Measurements from ENCODE around the gene TMEM74B.
"Not testable (repeated sequence)": the region's sequence is repeated elsewhere in the genome, so short reads cannot be mapped to it uniquely, and the experiment has no call there.

Gene TMEM74B

GRCh38 chr20:1160991-1161390 lies 23.8 kb downstream of the TMEM74B start:
- Histone ChIP-seq H3K4me1 (ENCODE audit: control insufficient read depth, insufficient read depth, low read length) (no peaks in the 10 kb centered on the region), H3K4me3 (ENCODE audit: low read length in 2 of 2) (no peak overlapping the region), H3K36me3 (ENCODE audit: control insufficient read depth in 2 of 2, insufficient read depth in 2 of 2, low read length in 2 of 2) (peaks cover 41 to 49% of the 10 kb centered on the region in 2 donors), H3K9ac (ENCODE audit: low read length in 2 of 2) (no peak overlapping the region), H3K27ac (ENCODE audit: low read length) (no peak overlapping the region), H3K9me3 (ENCODE audit: control insufficient read depth in 2 of 2, low read length in 2 of 2) (no peaks in the 10 kb centered on the region), H3K27me3 (ENCODE audit: control insufficient read depth in 1 of 2, insufficient read depth in 2 of 2, low read length in 2 of 2) (no peaks in the 10 kb centered on the region)

- Histone ChIP-seq H3K9ac (ENCODE audit: low read length in 2 of 2) (no peak overlapping the region), H3K4me3 (ENCODE audit: low read length in 2 of 2) (no peak overlapping the region), H3K36me3 (ENCODE audit: control insufficient read depth in 2 of 2, insufficient read depth in 2 of 2, low read length in 2 of 2) (peaks cover 38 to 45% of the 10 kb centered on the region in 2 donors), H3K4me1 (ENCODE audit: control insufficient read depth, insufficient read depth, low read length) (no peaks in the 10 kb centered on the region), H3K9me3 (ENCODE audit: control insufficient read depth in 2 of 2, low read length in 2 of 2) (no peaks in the 10 kb centered on the region), H3K27me3 (ENCODE audit: control insufficient read depth in 1 of 2, insufficient read depth in 2 of 2, low read length in 2 of 2) (no peaks in the 10 kb centered on the region), H3K27ac (ENCODE audit: low read length) (no peak overlapping the region)
These were observed 24.3 kb downstream of the TMEM74B start for GRCh38 chr20:1160496-1160895.

- Histone ChIP-seq H3K9ac (ENCODE audit: low read length in 2 of 2) (no peak overlapping the region), H3K36me3 (ENCODE audit: control insufficient read depth in 2 of 2, insufficient read depth in 2 of 2, low read length in 2 of 2) (peaks cover 19 to 32% of the 10 kb centered on the region in 2 donors), H3K4me1 (ENCODE audit: control insufficient read depth, insufficient read depth, low read length) (no peaks in the 10 kb centered on the region), H3K9me3 (ENCODE audit: control insufficient read depth in 2 of 2, low read length in 2 of 2) (no peaks in the 10 kb centered on the region), H3K4me3 (ENCODE audit: low read length in 2 of 2) (no peak overlapping the region), H3K27ac (ENCODE audit: low read length) (no peak overlapping the region), H3K27me3 (ENCODE audit: control insufficient read depth in 1 of 2, insufficient read depth in 2 of 2, low read length in 2 of 2) (no peaks in the 10 kb centered on the region)
These were observed 29.4 kb downstream of the TMEM74B start for GRCh38 chr20:1155342-1155741.

DNA sequence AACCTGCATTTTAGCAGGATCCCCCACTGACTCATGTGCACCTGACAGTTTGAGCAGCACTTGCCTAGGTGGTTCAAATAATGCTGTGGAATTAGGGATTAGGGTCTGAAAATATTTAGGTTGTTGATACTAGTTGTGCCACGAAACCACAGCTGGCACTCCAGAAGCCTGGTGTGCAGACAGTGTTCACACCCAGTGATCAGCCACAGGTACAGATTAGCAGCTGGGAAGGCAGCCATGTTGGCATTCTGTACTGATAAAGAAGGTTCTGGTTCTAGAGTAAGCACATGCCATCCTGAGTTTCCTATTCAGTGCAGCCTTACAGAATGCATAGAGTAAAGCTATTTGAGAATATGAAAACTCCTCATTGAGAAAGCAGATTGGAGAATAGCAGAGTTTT lies 30.1 kb downstream of the TMEM74B start:
- no peak overlapping the region for H3K27ac ChIP-seq (ENCODE audit: low read length)
- no peaks in the 10 kb centered on the region for H3K27me3 ChIP-seq (ENCODE audit: control insufficient read depth in 1 of 2, insufficient read depth in 2 of 2, low read length in 2 of 2)
- H3K9me3 ChIP-seq (ENCODE audit: control insufficient read depth in 2 of 2, low read length in 2 of 2) = no peaks in the 10 kb centered on the region
- H3K36me3 ChIP-seq (ENCODE audit: control insufficient read depth in 2 of 2, insufficient read depth in 2 of 2, low read length in 2 of 2) = peaks cover 21 to 29% of the 10 kb centered on the region in 2 donors
- no peaks in the 10 kb centered on the region for H3K4me1 ChIP-seq (ENCODE audit: control insufficient read depth, insufficient read depth, low read length)
- no peak overlapping the region for H3K9ac ChIP-seq (ENCODE audit: low read length in 2 of 2)
- H3K4me3 ChIP-seq (ENCODE audit: low read length in 2 of 2) = no peak overlapping the region

- no peak overlapping the region for H3K9ac ChIP-seq (ENCODE audit: low read length in 2 of 2)
- H3K4me3 ChIP-seq (ENCODE audit: low read length in 2 of 2) = no peak overlapping the region
- H3K9me3 ChIP-seq (ENCODE audit: control insufficient read depth in 2 of 2, low read length in 2 of 2) = no peaks in the 10 kb centered on the region
- no peaks in the 10 kb centered on the region for H3K27me3 ChIP-seq (ENCODE audit: control insufficient read depth in 1 of 2, insufficient read depth in 2 of 2, low read length in 2 of 2)
- H3K36me3 ChIP-seq (ENCODE audit: control insufficient read depth in 2 of 2, insufficient read depth in 2 of 2, low read length in 2 of 2) = peaks cover 23 to 29% of the 10 kb centered on the region in 2 donors
- H3K4me1 ChIP-seq (ENCODE audit: control insufficient read depth, insufficient read depth, low read length) = no peaks in the 10 kb centered on the region
- no peak overlapping the region for H3K27ac ChIP-seq (ENCODE audit: low read length)
These were observed 30.6 kb downstream of the TMEM74B start for GRCh38 chr20:1154226-1154625.

GRCh38 chr20:1150968-1151367 lies 33.8 kb downstream of the TMEM74B start:
- Histone ChIP-seq H3K4me1 (ENCODE audit: control insufficient read depth, insufficient read depth, low read length) (no peaks in the 10 kb centered on the region), H3K9ac (ENCODE audit: low read length in 2 of 2) (no peak overlapping the region), H3K27ac (ENCODE audit: low read length) (no peak overlapping the region), H3K36me3 (ENCODE audit: control insufficient read depth in 2 of 2, insufficient read depth in 2 of 2, low read length in 2 of 2) (peaks cover 29 to 33% of the 10 kb centered on the region in 2 donors), H3K27me3 (ENCODE audit: control insufficient read depth in 1 of 2, insufficient read depth in 2 of 2, low read length in 2 of 2) (no peaks in the 10 kb centered on the region), H3K9me3 (ENCODE audit: control insufficient read depth in 2 of 2, low read length in 2 of 2) (no peaks in the 10 kb centered on the region), H3K4me3 (ENCODE audit: low read length in 2 of 2) (no peak overlapping the region)

- Histone ChIP-seq H3K4me3 (ENCODE audit: low read length in 2 of 2) (no peak overlapping the region), H3K36me3 (ENCODE audit: control insufficient read depth in 2 of 2, insufficient read depth in 2 of 2, low read length in 2 of 2) (peaks cover 28 to 31% of the 10 kb centered on the region in 2 donors), H3K9me3 (ENCODE audit: control insufficient read depth in 2 of 2, low read length in 2 of 2) (no peaks in the 10 kb centered on the region), H3K4me1 (ENCODE audit: control insufficient read depth, insufficient read depth, low read length) (no peaks in the 10 kb centered on the region), H3K27ac (ENCODE audit: low read length) (no peak overlapping the region), H3K27me3 (ENCODE audit: control insufficient read depth in 1 of 2, insufficient read depth in 2 of 2, low read length in 2 of 2) (no peaks in the 10 kb centered on the region), H3K9ac (ENCODE audit: low read length in 2 of 2) (no peak overlapping the region)
These were observed 34.6 kb downstream of the TMEM74B start for GRCh38 chr20:1150218-1150617.

GRCh38 chr20:1149812-1150211 lies 35.0 kb downstream of the TMEM74B start:
- not testable (repeated sequence) for H3K9me3 ChIP-seq (ENCODE audit: control insufficient read depth in 2 of 2, low read length in 2 of 2); H3K9ac ChIP-seq (ENCODE audit: low read length in 2 of 2); H3K4me3 ChIP-seq (ENCODE audit: low read length in 2 of 2); H3K27me3 ChIP-seq (ENCODE audit: control insufficient read depth in 1 of 2, insufficient read depth in 2 of 2, low read length in 2 of 2); H3K4me1 ChIP-seq (ENCODE audit: control insufficient read depth, insufficient read depth, low read length); H3K27ac ChIP-seq (ENCODE audit: low read length)
- peaks cover 25 to 28% of the 10 kb centered on the region in 2 donors for H3K36me3 ChIP-seq (ENCODE audit: control insufficient read depth in 2 of 2, insufficient read depth in 2 of 2, low read length in 2 of 2)

DNA sequence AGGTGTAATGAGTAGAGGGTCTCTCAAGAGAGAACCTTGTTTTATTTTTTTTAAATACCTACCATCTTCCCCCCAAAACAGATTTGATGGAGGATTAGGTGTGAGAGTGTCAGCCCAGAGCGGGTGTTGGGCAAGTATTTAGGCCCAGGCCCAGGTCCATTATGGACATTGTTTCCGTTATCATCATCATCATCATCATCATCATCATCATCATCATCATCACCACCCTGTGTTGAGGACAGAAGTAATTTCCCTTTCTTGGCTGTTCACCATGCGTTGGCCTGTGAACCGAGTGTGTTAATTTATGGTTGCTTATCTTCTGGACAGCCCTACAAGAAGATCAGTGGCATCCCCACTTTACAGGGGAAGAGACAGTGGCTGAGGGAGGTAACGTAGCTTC lies 37.8 kb downstream of the TMEM74B start:
- no peaks in the 10 kb centered on the region for H3K4me1 ChIP-seq (ENCODE audit: control insufficient read depth, insufficient read depth, low read length)
- H3K4me3 ChIP-seq (ENCODE audit: low read length in 2 of 2) = no peak overlapping the region
- no peak overlapping the region for H3K9ac ChIP-seq (ENCODE audit: low read length in 2 of 2)
- no peaks in the 10 kb centered on the region for H3K9me3 ChIP-seq (ENCODE audit: control insufficient read depth in 2 of 2, low read length in 2 of 2)
- H3K27ac ChIP-seq (ENCODE audit: low read length) = no peak overlapping the region
- H3K27me3 ChIP-seq (ENCODE audit: control insufficient read depth in 1 of 2, insufficient read depth in 2 of 2, low read length in 2 of 2) = no peaks in the 10 kb centered on the region
- peaks cover 7 to 20% of the 10 kb centered on the region in 2 donors for H3K36me3 ChIP-seq (ENCODE audit: control insufficient read depth in 2 of 2, insufficient read depth in 2 of 2, low read length in 2 of 2)

GRCh38 chr20:1144401-1145172 lies 40.2 kb downstream of the TMEM74B start:
- peaks cover 7 to 16% of the 10 kb centered on the region in 2 donors for H3K36me3 ChIP-seq (ENCODE audit: control insufficient read depth in 2 of 2, insufficient read depth in 2 of 2, low read length in 2 of 2)
- no peak overlapping the region for H3K9ac ChIP-seq (ENCODE audit: low read length in 2 of 2)
- H3K4me3 ChIP-seq (ENCODE audit: low read length in 2 of 2) = no peak overlapping the region
- H3K9me3 ChIP-seq (ENCODE audit: control insufficient read depth in 2 of 2, low read length in 2 of 2) = no peaks in the 10 kb centered on the region
- H3K4me1 ChIP-seq (ENCODE audit: control insufficient read depth, insufficient read depth, low read length) = no peaks in the 10 kb centered on the region
- no peak overlapping the region for H3K27ac ChIP-seq (ENCODE audit: low read length)
- no peaks in the 10 kb centered on the region for H3K27me3 ChIP-seq (ENCODE audit: control insufficient read depth in 1 of 2, insufficient read depth in 2 of 2, low read length in 2 of 2)

GRCh38 chr20:1137236-1137635 lies 47.5 kb downstream of the TMEM74B start:
- Histone ChIP-seq H3K27ac (ENCODE audit: low read length) (no peak overlapping the region), H3K9me3 (ENCODE audit: control insufficient read depth in 2 of 2, low read length in 2 of 2) (no peaks in the 10 kb centered on the region), H3K36me3 (ENCODE audit: control insufficient read depth in 2 of 2, insufficient read depth in 2 of 2, low read length in 2 of 2) (peaks cover 26 to 32% of the 10 kb centered on the region in 2 donors), H3K4me3 (ENCODE audit: low read length in 2 of 2) (no peak overlapping the region), H3K4me1 (ENCODE audit: control insufficient read depth, insufficient read depth, low read length) (no peaks in the 10 kb centered on the region), H3K9ac (ENCODE audit: low read length in 2 of 2) (no peak overlapping the region), H3K27me3 (ENCODE audit: control insufficient read depth in 1 of 2, insufficient read depth in 2 of 2, low read length in 2 of 2) (no peaks in the 10 kb centered on the region)
